PC-9 (cell line): ENCODE data around the gene TMEM116. TPM values are rescaled to one million over a fixed set of nuclear protein-coding genes. Genes with fewer than 3 reads are reported as not detected.

ENCODE experiments used
- BruUV-seq: library from RNA; stranded (reverse); fragments of 400-500 nt; replicated peaks from 2 replicates; lab custom pipeline; 2021; lab: Mats Ljungman, UMichigan
- CTCF ChIA-PET: fragments of 300-600 bp; sonication (Branson Sonifier 250); formaldehyde crosslinking; loops from one replicate; lab custom pipeline; 2022; ENCODE audit warnings: antibody characterized with exemption; lab: Charles Lee
- POLR2A ChIA-PET: fragments of 300-600 bp; sonication (Branson Sonifier 250); formaldehyde crosslinking; loops from one replicate; lab custom pipeline; 2022; ENCODE audit warnings: antibody characterized with exemption; ENCODE audit not compliant: unreplicated experiment; lab: Charles Lee
- DNase-seq, 2 experiments: peaks; one replicate each; pipeline versions ENCODE4 v3.0.0 to v3.0.0-alpha.2; 2015 to 2022; ENCODE audit warnings: mixed read lengths in 1 of 2
- H2AFZ ChIP-seq: fragments of 200-600 bp; sonication (generic); 2 replicates; pipeline ENCODE4 v1.8.1; 2017; ENCODE audit warnings: antibody characterized with exemption
- H3F3A ChIP-seq: fragments of 200-600 bp; sonication (generic); 2 replicates; pipeline ENCODE4 v1.8.1; 2017; ENCODE audit warnings: antibody characterized with exemption, mild to moderate bottlenecking, low read depth; ENCODE audit not compliant: insufficient read depth
- H3K27ac ChIP-seq: fragments of 200-600 bp; sonication (generic); 2 replicates; pipeline ENCODE4 v1.6.1; 2016; ENCODE audit warnings: mixed run types
- H3K27me3 ChIP-seq: fragments of 200-600 bp; sonication (generic); 2 replicates; pipeline ENCODE4 v1.6.1; 2016; ENCODE audit warnings: low read depth, mixed run types; ENCODE audit not compliant: insufficient read depth
- H3K36me3 ChIP-seq: fragments of 200-600 bp; sonication (generic); 2 replicates; pipeline ENCODE4 v1.6.1; 2016; ENCODE audit warnings: low read depth, mixed run types
- H3K4me1 ChIP-seq: fragments of 200-600 bp; sonication (generic); replicated peaks from 2 replicates; pipeline ENCODE4 v1.6.1; 2016; ENCODE audit warnings: mixed run types; ENCODE audit not compliant: insufficient read depth
- H3K4me2 ChIP-seq: fragments of 200-600 bp; sonication (generic); 2 replicates; pipeline ENCODE4 v1.6.1; 2017; ENCODE audit warnings: mixed run types
- H3K4me3 ChIP-seq: fragments of 200-600 bp; sonication (generic); 2 replicates; pipeline ENCODE4 v1.6.1; 2016; ENCODE audit warnings: mixed run types
- H3K79me2 ChIP-seq: fragments of 200-600 bp; sonication (generic); 2 replicates; pipeline ENCODE4 v1.6.1; 2017; ENCODE audit warnings: low read depth, mixed run types
- H3K9me2 ChIP-seq: fragments of 200-600 bp; sonication (generic); 2 replicates; pipeline ENCODE4 v1.8.1; 2017; ENCODE audit warnings: mild to moderate bottlenecking; ENCODE audit not compliant: insufficient read depth
- H3K9me3 ChIP-seq: fragments of 200-600 bp; sonication (generic); 2 replicates; pipeline ENCODE4 v1.8.1; 2016; ENCODE audit warnings: low read depth; ENCODE audit not compliant: insufficient read depth
- H4K20me1 ChIP-seq: fragments of 200-600 bp; sonication (generic); 2 replicates; pipeline ENCODE4 v1.8.1; 2017; ENCODE audit not compliant: insufficient read depth
- EZH2 ChIP-seq: fragments of 200-600 bp; sonication (generic); IDR thresholded peaks from 2 replicates; pipeline ENCODE4 v1.8.0; 2017; ENCODE audit warnings: antibody characterized with exemption, low read depth
- intact Hi-C: fragments of 100-400 bp; cut with micrococcal nuclease; formaldehyde crosslinking; loops from one replicate; pipeline ENCODE4 v1.10.0; 2022; ENCODE audit not compliant: unreplicated experiment
- total RNA-seq: library from RNA; stranded (reverse); gene quantifications from 2 replicates; pipeline ENCODE4 v1.2.3, GENCODE V29; 2021
- TF ChIP-seq, protein P1 (sequence below): fragments of 200-600 bp; sonication (generic); conservative IDR thresholded peaks from 2 replicates; pipeline ENCODE4 v1.6.1; 2017; ENCODE audit warnings: mixed run types, antibody characterized with exemption, mild to moderate bottlenecking, moderate library complexity

TMEM116 gene
- total RNA-seq, 1 experiment from 2014 or later = 21.9 TPM

- CTCF ChIA-PET = no interaction called here
- no peaks in the 10 kb centered on the region for H3K9me3 ChIP-seq
Measured at GRCh38 chr12:111932241-111932640, 80.7 kb downstream of the TMEM116 start.

GRCh38 chr12:111927346-111927745, 85.6 kb downstream of the TMEM116 start:
- Histone ChIP-seq H3K9me3 (no peaks in the 10 kb centered on the region), H3K4me2 (no peak overlapping the region), H3K79me2 (no peaks in the 10 kb centered on the region), H3K4me1 (no peaks in the 10 kb centered on the region), H4K20me1 (no peaks in the 10 kb centered on the region), H3K36me3 (no peaks in the 10 kb centered on the region), H3K27ac (no peak overlapping the region), H3K9me2 (0 out of 2 replicates have a peak, but pooled peaks cover 2% of the 10 kb centered on the region), H3F3A (no peaks in the 10 kb centered on the region), H2AFZ (no peak overlapping the region), H3K4me3 (no peak overlapping the region), H3K27me3 (no peaks in the 10 kb centered on the region)
- TF ChIP-seq, protein P1, sequence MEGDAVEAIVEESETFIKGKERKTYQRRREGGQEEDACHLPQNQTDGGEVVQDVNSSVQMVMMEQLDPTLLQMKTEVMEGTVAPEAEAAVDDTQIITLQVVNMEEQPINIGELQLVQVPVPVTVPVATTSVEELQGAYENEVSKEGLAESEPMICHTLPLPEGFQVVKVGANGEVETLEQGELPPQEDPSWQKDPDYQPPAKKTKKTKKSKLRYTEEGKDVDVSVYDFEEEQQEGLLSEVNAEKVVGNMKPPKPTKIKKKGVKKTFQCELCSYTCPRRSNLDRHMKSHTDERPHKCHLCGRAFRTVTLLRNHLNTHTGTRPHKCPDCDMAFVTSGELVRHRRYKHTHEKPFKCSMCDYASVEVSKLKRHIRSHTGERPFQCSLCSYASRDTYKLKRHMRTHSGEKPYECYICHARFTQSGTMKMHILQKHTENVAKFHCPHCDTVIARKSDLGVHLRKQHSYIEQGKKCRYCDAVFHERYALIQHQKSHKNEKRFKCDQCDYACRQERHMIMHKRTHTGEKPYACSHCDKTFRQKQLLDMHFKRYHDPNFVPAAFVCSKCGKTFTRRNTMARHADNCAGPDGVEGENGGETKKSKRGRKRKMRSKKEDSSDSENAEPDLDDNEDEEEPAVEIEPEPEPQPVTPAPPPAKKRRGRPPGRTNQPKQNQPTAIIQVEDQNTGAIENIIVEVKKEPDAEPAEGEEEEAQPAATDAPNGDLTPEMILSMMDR = no peak
- TF ChIP-seq EZH2 = no peak
- ChIA-PET CTCF (no interaction called here), POLR2A (interaction anchor here (0.7 kb wide), 1 partner anchor 560 kb away, joined by 3 read pairs; no protein-coding TSS in a partner anchor)
- BruUV-seq = no TSS peak
- intact Hi-C loops = no loop called here
- no peak for DNase-seq

More at GRCh38 chr12:111932241-111932640, 80.7 kb downstream of the TMEM116 start:
- Histone ChIP-seq H3K4me3 (no peak overlapping the region), H3K27ac (no peak overlapping the region), H3K9me2 (0 out of 2 replicates have a peak, but pooled peaks cover 5% of the 10 kb centered on the region), H3K4me1 (no peaks in the 10 kb centered on the region), H4K20me1 (no peaks in the 10 kb centered on the region), H2AFZ (no peak overlapping the region), H3K79me2 (no peaks in the 10 kb centered on the region), H3K4me2 (no peak overlapping the region), H3K27me3 (no peaks in the 10 kb centered on the region), H3F3A (no peaks in the 10 kb centered on the region), H3K36me3 (no peaks in the 10 kb centered on the region)
- intact Hi-C loops = no loop called here
- BruUV-seq = no TSS peak
- TF ChIP-seq, protein P1 = no peak
- no peak for TF ChIP-seq EZH2
- POLR2A ChIA-PET = no interaction called here
- DNase-seq = no peak

DNA sequence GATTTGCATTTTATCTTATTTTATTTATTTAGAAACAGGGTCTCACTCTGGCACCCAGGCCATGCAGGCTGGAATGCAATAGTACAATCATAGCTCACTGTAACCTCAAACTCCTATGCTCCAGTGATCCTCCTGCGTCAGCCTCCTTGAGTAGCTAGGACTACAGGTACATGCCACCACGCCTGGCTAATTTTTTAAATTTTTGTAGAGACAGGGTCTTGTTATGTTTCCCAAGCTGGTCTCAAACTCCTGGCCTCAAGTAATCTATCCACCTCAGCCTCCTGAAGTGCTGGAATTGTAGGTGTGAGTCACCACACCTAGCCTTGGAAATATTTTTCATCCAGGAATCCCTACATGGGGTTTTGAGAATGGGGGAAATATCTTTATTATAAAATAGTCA, 86.3 kb downstream of the TMEM116 start:
- Histone ChIP-seq H3K9me3 (no peaks in the 10 kb centered on the region), H4K20me1 (no peaks in the 10 kb centered on the region), H3K9me2 (no peaks in the 10 kb centered on the region), H3K79me2 (no peaks in the 10 kb centered on the region), H3K27ac (no peak overlapping the region), H3K4me3 (no peak overlapping the region), H3K36me3 (no peaks in the 10 kb centered on the region), H3F3A (no peaks in the 10 kb centered on the region), H3K4me2 (no peak overlapping the region), H3K27me3 (no peaks in the 10 kb centered on the region), H3K4me1 (no peaks in the 10 kb centered on the region), H2AFZ (no peak overlapping the region)
- no peak for TF ChIP-seq EZH2
- TF ChIP-seq, protein P1 = no peak
- ChIA-PET CTCF (no interaction called here), POLR2A (no interaction called here)
- BruUV-seq = no TSS peak
- intact Hi-C loops = no loop called here
- DNase-seq = no peak
